ENCODE data around the gene TMEM125.

GRCh38 chr1:43280692-43281091, 10.9 kb downstream of the TMEM125 start:
- TF ChIP-seq CTCF (IDR thresholded peaks at IDR 0.05; ENCODE audit: low read length) (no peak), EZH2 (IDR thresholded peaks at IDR 0.05; ENCODE audit: borderline replicate concordance, low read length) (no peak)

Measured in OCI-LY1 (cell line).